HepG2 (cell line): ENCODE results near the gene MRRF. TPM values are rescaled to one million over a fixed set of nuclear protein-coding genes. Genes with fewer than 3 reads are reported as not detected.
A peak's percentile ranks its signal among the peaks of the same experiment; 100 is the strongest.

Source experiments
- ATF5 ChIP-seq: sonication (generic); formaldehyde crosslinking; IDR thresholded peaks from 2 replicates; pipeline ENCODE4 v1.4.0; 2020; ENCODE audit warnings: mild to moderate bottlenecking, low read depth, missing genetic modification reagents
- CCAR2 ChIP-seq: fragments of 200-400 bp; formaldehyde crosslinking; optimal IDR thresholded peaks from 2 replicates; pipeline ENCODE3; 2018; ENCODE audit warnings: low read depth, mild to moderate bottlenecking, low read length, moderate library complexity
- KDM2A ChIP-seq: sonication (generic); formaldehyde crosslinking; IDR thresholded peaks from 2 replicates; pipeline ENCODE4 v1.4.0; 2020; ENCODE audit warnings: low read depth, missing genetic modification reagents, borderline replicate concordance
- KLF13 ChIP-seq: sonication (generic); formaldehyde crosslinking; IDR thresholded peaks from 2 replicates; pipeline ENCODE4 v1.4.0; 2020; ENCODE audit warnings: mild to moderate bottlenecking, missing genetic modification reagents
- NFRKB ChIP-seq: fragments of 450-650 bp; IDR thresholded peaks from 2 replicates; pipeline ENCODE4 v1.6.1; 2017
- NKX3-1 ChIP-seq: sonication (generic); formaldehyde crosslinking; IDR thresholded peaks from 2 replicates; pipeline ENCODE4 v1.5.0; 2020; ENCODE audit warnings: missing genetic modification reagents
- NR1H2 ChIP-seq: sonication (generic); formaldehyde crosslinking; IDR thresholded peaks from 2 replicates; pipeline ENCODE4 v1.8.1; 2022; ENCODE audit warnings: low read depth, missing genetic modification reagents, borderline replicate concordance
- NR2C2 ChIP-seq: sonication (generic); formaldehyde crosslinking; IDR thresholded peaks from 2 replicates; pipeline ENCODE4 v1.4.0; 2020; ENCODE audit warnings: missing genetic modification reagents, mild to moderate bottlenecking, moderate library complexity, borderline replicate concordance
- PHF8 ChIP-seq: sonication (generic); formaldehyde crosslinking; IDR thresholded peaks from 2 replicates; pipeline ENCODE4 v1.5.0; 2020; ENCODE audit warnings: missing genetic modification reagents
- PRDM4 ChIP-seq: sonication (generic); formaldehyde crosslinking; IDR thresholded peaks from 2 replicates; pipeline ENCODE4 v1.9.0; 2021; ENCODE audit warnings: missing genetic modification reagents, borderline replicate concordance
- SOX6 ChIP-seq, 2 experiments: fragments of 450-650 bp in 1 of 2; sonication (generic) in 1 of 2; formaldehyde crosslinking in 1 of 2; IDR thresholded peaks; 2 replicates each; pipeline versions ENCODE4 v1.4.0 to v1.6.1; 2017 to 2020; ENCODE audit warnings: antibody characterized with exemption in 1 of 2, mild to moderate bottlenecking in 1 of 2, missing genetic modification reagents in 1 of 2
- TP53 ChIP-seq: sonication (generic); formaldehyde crosslinking; conservative IDR thresholded peaks from 2 replicates; pipeline ENCODE4 v1.4.0; 2020; ENCODE audit warnings: missing genetic modification reagents
- YY1 ChIP-seq: IDR thresholded peaks from 2 replicates; pipeline ENCODE4 v1.6.1; 2011; ENCODE audit warnings: low read length, low read depth, moderate library complexity, mild to moderate bottlenecking; ENCODE audit not compliant: insufficient read depth, insufficient replicate concordance
- ZBTB33 ChIP-seq: sonication (generic); formaldehyde crosslinking; IDR thresholded peaks from 2 replicates; pipeline ENCODE4 v1.4.0; 2020; ENCODE audit warnings: missing genetic modification reagents
- ZBTB7A ChIP-seq: sonication (generic); formaldehyde crosslinking; IDR thresholded peaks from 2 replicates; pipeline ENCODE4 v1.8.0; 2022; ENCODE audit warnings: mild to moderate bottlenecking, missing genetic modification reagents
- ZNF124 ChIP-seq: sonication (generic); formaldehyde crosslinking; IDR thresholded peaks from 2 replicates; pipeline ENCODE4 v1.4.0; 2020; ENCODE audit warnings: missing genetic modification reagents
- ZNF878 ChIP-seq: sonication (generic); formaldehyde crosslinking; IDR thresholded peaks from 2 replicates; pipeline ENCODE4 v1.8.1; 2023; ENCODE audit warnings: mild to moderate bottlenecking, missing genetic modification reagents, moderate library complexity
- polyA plus RNA-seq, 8 experiments: library from polyadenylated mRNA; depleted of rRNA in 3 of 8; stranded (reverse) in 7 of 8; unstranded in 1 of 8; fragments of >200 nt; fragmentation: Illumina TruSeq in 4 of 8; extraction: Trizol in 4 of 8; gene quantifications; 2 replicates each; pipeline versions ENCODE4 v1.2.1 to v1.2.3, GENCODE V29; 2011 to 2016; ENCODE audit warnings: low read depth in 4 of 8, missing spikeins in 1 of 8, mixed read lengths in 1 of 8; ENCODE audit not compliant: insufficient read depth in 1 of 8
- total RNA-seq, 5 experiments: library from RNA; depleted of rRNA; stranded (reverse); fragments of >200 nt; fragmentation: Illumina TruSeq; extraction: Trizol; gene quantifications; 2 replicates each; pipeline ENCODE4 v1.2.3, GENCODE V29; 2016; ENCODE audit warnings: low read depth in 1 of 5
- TF ChIP-seq, protein P1 (sequence below): IDR thresholded peaks from 2 replicates; pipeline ENCODE4 v1.6.1; 2018; ENCODE audit warnings: missing genetic modification reagents, mild to moderate bottlenecking, missing compliant biosample characterization
- TF ChIP-seq, protein P2 (sequence below): sonication (generic); formaldehyde crosslinking; IDR thresholded peaks from 2 replicates; pipeline ENCODE4 v1.5.1; 2020; ENCODE audit warnings: missing genetic modification reagents, mild to moderate bottlenecking, borderline replicate concordance
- TF ChIP-seq, protein P3 (sequence below): sonication (generic); formaldehyde crosslinking; IDR thresholded peaks from 2 replicates; pipeline ENCODE4 v1.4.0; 2020; ENCODE audit warnings: missing genetic modification reagents, borderline replicate concordance

MRRF gene
- total and polyA plus RNA-seq, 2 of the 13 experiments (the other 11 are each of a cell fraction or from before 2014, with no cell fraction given) = 37.3 to 44.3 TPM

GRCh38 chr9:122264360-122265148 is at the start of gene MRRF, which contains the start of gene RBM18 (continued):
- TF ChIP-seq ZBTB33 (CRISPR knock-in tag) (peak; percentile 63; the same call in 1 of the 2 replicates), NKX3-1 (CRISPR knock-in tag) (peak; percentile 97; the same call in 1 of the 2 replicates), SOX6 (IDR thresholded peaks at IDR 0.05) (no peak), SOX6 (CRISPR knock-in tag; IDR thresholded peaks at IDR 0.05) (peak; percentile 84), NR2C2 (CRISPR knock-in tag) (peak; percentile 90; the same call in 1 of the 2 replicates), TP53 (CRISPR knock-in tag) (0 out of 2 replicates have a peak, but pooled peaks have one; percentile 11), NFRKB (no peak), ATF5 (CRISPR knock-in tag) (peak; percentile 89), ZBTB7A (peak; percentile 90), PHF8 (CRISPR knock-in tag) (peak; percentile 93), PRDM4 (CRISPR knock-in tag) (no peak), KDM2A (CRISPR knock-in tag) (peak; percentile 93), YY1 (peak; percentile 61), NR1H2 (CRISPR knock-in tag) (peak; percentile 97; the same call in 1 of the 2 replicates), KLF13 (CRISPR knock-in tag) (0 out of 2 replicates have a peak, but pooled peaks have one; percentile 45), ZNF124 (peak; percentile 95; the same call in 1 of the 2 replicates), CCAR2 (no peak), ZNF878 (CRISPR knock-in tag) (peak; percentile 70; the same call in 1 of the 2 replicates)
- TF ChIP-seq, protein P1, sequence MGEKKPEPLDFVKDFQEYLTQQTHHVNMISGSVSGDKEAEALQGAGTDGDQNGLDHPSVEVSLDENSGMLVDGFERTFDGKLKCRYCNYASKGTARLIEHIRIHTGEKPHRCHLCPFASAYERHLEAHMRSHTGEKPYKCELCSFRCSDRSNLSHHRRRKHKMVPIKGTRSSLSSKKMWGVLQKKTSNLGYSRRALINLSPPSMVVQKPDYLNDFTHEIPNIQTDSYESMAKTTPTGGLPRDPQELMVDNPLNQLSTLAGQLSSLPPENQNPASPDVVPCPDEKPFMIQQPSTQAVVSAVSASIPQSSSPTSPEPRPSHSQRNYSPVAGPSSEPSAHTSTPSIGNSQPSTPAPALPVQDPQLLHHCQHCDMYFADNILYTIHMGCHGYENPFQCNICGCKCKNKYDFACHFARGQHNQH (CRISPR knock-in tag) = peak; percentile 91
- TF ChIP-seq, protein P2, sequence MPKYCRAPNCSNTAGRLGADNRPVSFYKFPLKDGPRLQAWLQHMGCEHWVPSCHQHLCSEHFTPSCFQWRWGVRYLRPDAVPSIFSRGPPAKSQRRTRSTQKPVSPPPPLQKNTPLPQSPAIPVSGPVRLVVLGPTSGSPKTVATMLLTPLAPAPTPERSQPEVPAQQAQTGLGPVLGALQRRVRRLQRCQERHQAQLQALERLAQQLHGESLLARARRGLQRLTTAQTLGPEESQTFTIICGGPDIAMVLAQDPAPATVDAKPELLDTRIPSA (CRISPR knock-in tag) = no peak; the same call in 1 of the 2 replicates
- TF ChIP-seq, protein P3, sequence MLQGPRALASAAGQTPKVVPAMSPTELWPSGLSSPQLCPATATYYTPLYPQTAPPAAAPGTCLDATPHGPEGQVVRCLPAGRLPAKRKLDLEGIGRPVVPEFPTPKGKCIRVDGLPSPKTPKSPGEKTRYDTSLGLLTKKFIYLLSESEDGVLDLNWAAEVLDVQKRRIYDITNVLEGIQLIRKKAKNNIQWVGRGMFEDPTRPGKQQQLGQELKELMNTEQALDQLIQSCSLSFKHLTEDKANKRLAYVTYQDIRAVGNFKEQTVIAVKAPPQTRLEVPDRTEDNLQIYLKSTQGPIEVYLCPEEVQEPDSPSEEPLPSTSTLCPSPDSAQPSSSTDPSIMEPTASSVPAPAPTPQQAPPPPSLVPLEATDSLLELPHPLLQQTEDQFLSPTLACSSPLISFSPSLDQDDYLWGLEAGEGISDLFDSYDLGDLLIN (CRISPR knock-in tag) = peak; percentile 68; the same call in 1 of the 2 replicates
